WERI-Rb-1 (cell line): ENCODE measurements around the gene NUDT3.
"Not testable (repeated sequence)": the region's sequence is repeated elsewhere in the genome, so short reads cannot be mapped to it uniquely, and the experiment has no call there.

Source experiments
- DNase-seq: peaks from one replicate; pipeline ENCODE4 v3.0.0-alpha.2; 2020
- H3K27ac ChIP-seq: fragments of 250-450 bp; sonication (Bioruptor Pico); 2 replicates; pipeline ENCODE4 v1.5.1; 2020; ENCODE audit warnings: mild to moderate bottlenecking, moderate library complexity
- H3K27me3 ChIP-seq: fragments of 250-450 bp; sonication (Bioruptor Pico); 2 replicates; pipeline ENCODE4 v1.5.1; 2021; ENCODE audit warnings: mild to moderate bottlenecking, low read depth, moderate library complexity; ENCODE audit not compliant: insufficient read depth, severe bottlenecking
- H3K36me3 ChIP-seq: fragments of 250-450 bp; sonication (Bioruptor Pico); 2 replicates; pipeline ENCODE4 v1.5.1; 2020; ENCODE audit warnings: mild to moderate bottlenecking, moderate library complexity
- H3K4me3 ChIP-seq: 2 replicates; pipeline ENCODE4 v1.5.1; 2011; ENCODE audit warnings: low read depth, mild to moderate bottlenecking, control low read depth, low read length
- H3K9me3 ChIP-seq: fragments of 250-450 bp; sonication (Bioruptor Pico); 2 replicates; pipeline ENCODE4 v1.5.1; 2021; ENCODE audit warnings: mild to moderate bottlenecking, moderate library complexity; ENCODE audit not compliant: severe bottlenecking
- TF ChIP-seq, protein P1 (sequence below): IDR thresholded peaks from 2 replicates; pipeline ENCODE4 v1.5.1; 2011; ENCODE audit warnings: low read depth, mild to moderate bottlenecking, control low read depth, inconsistent platforms, low read length

Gene NUDT3

DNA sequence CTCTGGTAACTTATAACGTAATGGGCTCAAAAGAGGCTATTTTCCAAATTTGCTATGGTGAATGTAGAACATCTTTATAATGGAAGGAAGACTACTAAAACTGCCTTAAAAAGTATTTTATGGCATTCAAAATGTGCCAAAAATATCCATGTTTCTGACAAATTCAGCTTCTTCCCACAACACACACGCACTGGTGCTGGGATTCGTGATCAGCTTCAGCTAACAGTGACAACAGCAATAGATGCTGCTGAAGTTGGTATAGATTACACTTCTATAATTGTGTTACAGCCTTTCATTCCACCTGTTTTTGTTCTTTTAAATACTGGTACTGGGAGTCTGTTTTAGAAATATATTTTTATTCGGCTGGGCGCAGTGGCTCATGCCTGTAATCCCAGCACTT is 19.0 kb downstream of the NUDT3 start:
- peaks cover 5% of the 10 kb centered on the region for H3K9me3 ChIP-seq
- no peak overlapping the region for H3K27ac ChIP-seq
- H3K27me3 ChIP-seq = no peaks in the 10 kb centered on the region
- peaks cover 29% of the 10 kb centered on the region for H3K36me3 ChIP-seq
- no peak overlapping the region for H3K4me3 ChIP-seq
- TF ChIP-seq, protein P1, sequence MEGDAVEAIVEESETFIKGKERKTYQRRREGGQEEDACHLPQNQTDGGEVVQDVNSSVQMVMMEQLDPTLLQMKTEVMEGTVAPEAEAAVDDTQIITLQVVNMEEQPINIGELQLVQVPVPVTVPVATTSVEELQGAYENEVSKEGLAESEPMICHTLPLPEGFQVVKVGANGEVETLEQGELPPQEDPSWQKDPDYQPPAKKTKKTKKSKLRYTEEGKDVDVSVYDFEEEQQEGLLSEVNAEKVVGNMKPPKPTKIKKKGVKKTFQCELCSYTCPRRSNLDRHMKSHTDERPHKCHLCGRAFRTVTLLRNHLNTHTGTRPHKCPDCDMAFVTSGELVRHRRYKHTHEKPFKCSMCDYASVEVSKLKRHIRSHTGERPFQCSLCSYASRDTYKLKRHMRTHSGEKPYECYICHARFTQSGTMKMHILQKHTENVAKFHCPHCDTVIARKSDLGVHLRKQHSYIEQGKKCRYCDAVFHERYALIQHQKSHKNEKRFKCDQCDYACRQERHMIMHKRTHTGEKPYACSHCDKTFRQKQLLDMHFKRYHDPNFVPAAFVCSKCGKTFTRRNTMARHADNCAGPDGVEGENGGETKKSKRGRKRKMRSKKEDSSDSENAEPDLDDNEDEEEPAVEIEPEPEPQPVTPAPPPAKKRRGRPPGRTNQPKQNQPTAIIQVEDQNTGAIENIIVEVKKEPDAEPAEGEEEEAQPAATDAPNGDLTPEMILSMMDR = no peak
- no peak for DNase-seq

DNA sequence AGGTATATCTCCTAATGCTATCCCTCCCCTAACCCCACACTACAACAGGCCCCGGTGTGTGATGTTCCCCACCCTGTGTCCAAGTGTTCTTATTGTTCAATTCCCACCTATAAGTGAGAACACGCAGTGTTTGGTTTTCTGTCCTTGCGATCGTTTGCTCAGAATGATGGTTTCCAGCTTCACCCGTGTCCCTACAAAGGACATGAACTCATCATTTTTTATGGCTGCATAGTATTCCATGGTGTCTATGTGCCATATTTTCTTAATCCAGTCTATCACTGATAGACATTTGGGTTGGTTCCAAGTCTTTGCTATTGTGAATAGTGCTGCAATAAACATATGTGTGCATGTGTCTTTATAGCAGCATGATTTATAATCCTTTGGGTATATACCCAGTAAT is 20.6 kb downstream of the NUDT3 start:
- not testable (repeated sequence) for DNase-seq, H3K27ac ChIP-seq, H3K27me3 ChIP-seq, H3K9me3 ChIP-seq, H3K4me3 ChIP-seq
- peaks cover 31% of the 10 kb centered on the region for H3K36me3 ChIP-seq

DNA sequence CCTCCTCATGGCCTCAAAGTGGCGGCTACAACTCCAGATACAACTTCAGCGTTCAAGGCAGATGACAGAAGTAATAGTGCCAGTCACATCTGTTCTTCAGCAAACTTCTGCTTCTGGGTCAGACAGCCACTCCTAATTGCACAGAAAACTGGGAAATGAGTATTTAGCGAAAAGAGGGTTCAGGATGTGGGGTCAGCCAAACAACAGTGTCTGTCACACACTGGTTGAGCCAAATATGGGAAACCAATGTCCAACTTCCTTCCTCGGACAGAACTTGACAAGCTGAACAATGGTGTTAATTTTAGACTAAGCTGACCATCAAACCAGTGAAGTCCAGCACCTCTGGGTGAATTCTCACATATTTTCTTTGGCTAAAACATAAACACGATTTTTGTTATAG is 22.1 kb downstream of the NUDT3 start:
- TF ChIP-seq, protein P1 = no peak
- H3K4me3 ChIP-seq = no peak overlapping the region
- H3K9me3 ChIP-seq = peaks cover 5% of the 10 kb centered on the region
- peaks cover 31% of the 10 kb centered on the region for H3K36me3 ChIP-seq
- no peak for DNase-seq
- H3K27ac ChIP-seq = no peak overlapping the region
- no peaks in the 10 kb centered on the region for H3K27me3 ChIP-seq

DNA sequence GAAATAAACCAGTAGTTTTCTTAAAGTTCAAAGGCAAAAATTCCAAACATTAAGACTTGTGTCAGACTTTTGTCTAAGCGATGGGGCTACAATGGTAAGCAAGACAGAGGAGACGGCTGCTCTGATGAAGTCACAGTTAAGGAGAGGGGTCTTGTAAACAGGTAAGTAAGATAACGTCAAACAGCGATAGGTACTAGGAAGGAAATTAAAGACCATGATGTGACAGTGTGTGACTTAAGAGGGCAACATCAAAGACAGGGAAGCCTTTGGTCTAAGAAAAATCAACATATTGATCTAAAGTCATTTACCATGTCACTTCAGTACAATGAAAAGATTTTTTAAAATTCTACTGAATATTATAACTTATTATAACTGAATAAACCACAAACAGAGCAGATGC is 23.1 kb downstream of the NUDT3 start:
- no peak overlapping the region for H3K4me3 ChIP-seq

DNA sequence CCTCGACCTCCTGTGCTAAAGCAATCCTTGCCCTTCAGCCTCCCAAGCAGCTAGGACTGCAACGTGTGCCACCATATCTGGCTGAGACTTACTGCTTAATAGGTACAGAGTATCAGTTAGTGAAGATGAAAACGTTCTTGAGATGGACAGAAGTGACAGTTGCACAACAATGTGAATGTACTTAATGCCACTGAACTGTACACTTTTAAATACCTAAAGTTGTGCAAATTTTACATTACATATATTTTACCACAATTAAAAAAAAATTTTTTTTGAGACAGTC is 25.9 kb downstream of the NUDT3 start:
- TF ChIP-seq, protein P1 = no peak
- no peaks in the 10 kb centered on the region for H3K9me3 ChIP-seq
- no peak overlapping the region for H3K4me3 ChIP-seq
- no peak for DNase-seq
- H3K27ac ChIP-seq = no peak overlapping the region
- H3K27me3 ChIP-seq = no peaks in the 10 kb centered on the region
- H3K36me3 ChIP-seq = peaks cover 22% of the 10 kb centered on the region

More for the DNA sequence above, 23.1 kb downstream of the NUDT3 start:
- TF ChIP-seq, protein P1 = no peak
- DNase-seq = no peak
- Histone ChIP-seq H3K27ac (no peak overlapping the region), H3K9me3 (peaks cover 5% of the 10 kb centered on the region), H3K36me3 (peaks cover 31% of the 10 kb centered on the region), H3K27me3 (no peaks in the 10 kb centered on the region)

DNA sequence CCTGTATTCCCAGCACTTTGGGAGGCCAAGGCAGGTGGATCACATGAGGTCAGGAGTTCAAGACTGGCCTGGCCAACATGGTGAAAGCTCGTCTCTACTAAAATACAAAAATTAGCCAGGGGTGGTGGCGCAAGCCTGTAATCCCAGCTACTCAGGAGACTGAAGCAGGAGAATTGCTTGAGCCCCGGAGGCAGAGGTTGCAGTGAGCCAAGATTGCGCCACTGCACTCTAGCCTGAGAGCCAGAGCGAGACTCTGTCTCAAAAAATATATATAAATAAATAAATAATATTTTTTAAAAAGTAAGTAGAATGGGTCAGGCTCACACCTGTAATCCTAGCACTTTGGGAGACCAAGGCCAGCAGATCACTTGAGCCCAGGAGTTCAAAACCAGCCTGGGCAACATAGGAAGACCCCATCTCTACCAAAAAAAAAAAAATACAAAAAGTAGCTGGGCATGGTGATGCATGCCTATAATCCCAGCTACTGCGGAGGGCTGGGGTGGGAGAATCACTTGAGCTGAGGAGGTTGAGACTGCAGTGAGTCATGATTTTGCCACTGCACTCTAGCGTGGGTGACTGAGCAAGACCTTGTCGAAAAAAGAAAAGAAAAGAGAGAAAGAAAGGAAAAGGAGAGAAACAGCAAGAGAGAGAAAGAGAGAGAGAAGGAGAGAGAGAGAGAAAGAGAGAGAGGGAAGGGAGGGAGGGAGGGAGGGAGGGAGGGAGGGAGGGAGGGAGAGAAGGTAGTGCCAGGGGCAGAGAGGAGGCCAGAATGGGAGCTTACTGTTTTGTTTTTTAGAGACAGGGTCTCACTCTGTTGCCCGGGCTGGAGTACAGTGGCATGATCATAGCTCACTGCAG is 26.5 kb downstream of the NUDT3 start:
- H3K9me3 ChIP-seq, DNase-seq, H3K27me3 ChIP-seq, H3K27ac ChIP-seq, H3K4me3 ChIP-seq: not testable (repeated sequence)
- peaks cover 22% of the 10 kb centered on the region for H3K36me3 ChIP-seq

DNA sequence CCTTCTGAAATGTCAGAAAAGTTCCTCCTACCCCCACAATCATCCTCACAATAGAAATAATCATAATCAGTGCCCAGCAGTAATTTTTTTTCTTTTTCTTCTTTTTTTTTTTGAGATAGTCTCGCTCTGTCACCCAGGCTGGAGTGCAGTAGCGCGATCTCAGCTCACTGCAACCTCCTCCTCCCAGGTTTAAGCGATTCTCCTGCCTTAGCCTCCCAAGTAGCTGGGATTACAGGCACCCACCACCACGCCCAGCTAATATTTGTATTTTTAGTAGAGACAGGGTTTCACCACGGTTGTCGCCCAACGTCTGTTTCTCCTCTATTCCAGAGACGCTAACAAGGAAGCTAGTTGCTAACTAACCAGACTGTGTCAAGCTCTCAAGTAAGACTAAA is 28.8 kb downstream of the NUDT3 start:
- not testable (repeated sequence) for H3K9me3 ChIP-seq, H3K36me3 ChIP-seq, H3K4me3 ChIP-seq, H3K27me3 ChIP-seq, H3K27ac ChIP-seq, DNase-seq
